Fibroblast of skin of right quadriceps (primary cell): Measurements from ENCODE around the gene AMIGO3.
"Not testable (repeated sequence)": the region's sequence is repeated elsewhere in the genome, so short reads cannot be mapped to it uniquely, and the experiment has no call there.

Experiments
- DNase-seq: peaks from one replicate; pipeline ENCODE4 v3.0.0-alpha.2; 2013

Gene AMIGO3

GRCh38 chr3:49719214-49719884, at the start of gene AMIGO3:
Gene AMIGO3, minus strand, starts transcription at chr3:49719684. Its CDS starts 219 bp downstream, at chr3:49719465.
- peak; percentile 92 for DNase-seq

- no peak for DNase-seq
Observed at GRCh38 chr3:49763981-49764380, 44.5 kb upstream of the AMIGO3 start.

- DNase-seq = no peak
Observed at GRCh38 chr3:49761661-49762060, 42.2 kb upstream of the AMIGO3 start.

- no peak for DNase-seq
Observed at GRCh38 chr3:49759226-49759625, 39.7 kb upstream of the AMIGO3 start.

GRCh38 chr3:49757197-49757596, 37.7 kb upstream of the AMIGO3 start:
- no peak for DNase-seq

- no peak for DNase-seq
Observed at GRCh38 chr3:49756036-49756435, 36.6 kb upstream of the AMIGO3 start.

GRCh38 chr3:49754536-49754935, 35.1 kb upstream of the AMIGO3 start:
- DNase-seq = no peak

- DNase-seq = no peak
Observed at GRCh38 chr3:49751501-49751900, 32.0 kb upstream of the AMIGO3 start.

GRCh38 chr3:49750056-49750455, 30.6 kb upstream of the AMIGO3 start:
- DNase-seq = no peak

GRCh38 chr3:49748874-49749273, 29.4 kb upstream of the AMIGO3 start:
- not testable (repeated sequence) for DNase-seq

- peak; percentile 23 for DNase-seq
Observed at GRCh38 chr3:49747792-49748480, 28.5 kb upstream of the AMIGO3 start.

GRCh38 chr3:49745986-49746385, 26.5 kb upstream of the AMIGO3 start:
- no peak for DNase-seq

GRCh38 chr3:49740427-49740826, 20.9 kb upstream of the AMIGO3 start:
- DNase-seq = no peak

GRCh38 chr3:49738067-49738713, 18.7 kb upstream of the AMIGO3 start:
- DNase-seq = no peak

GRCh38 chr3:49734752-49735151, 15.3 kb upstream of the AMIGO3 start:
- no peak for DNase-seq

GRCh38 chr3:49733551-49733950, 14.1 kb upstream of the AMIGO3 start:
- no peak for DNase-seq

GRCh38 chr3:49732597-49732996, 13.1 kb upstream of the AMIGO3 start:
- DNase-seq = no peak

GRCh38 chr3:49729966-49730609, 10.6 kb upstream of the AMIGO3 start:
- no peak for DNase-seq

- no peak for DNase-seq
Observed at GRCh38 chr3:49727924-49728361, 8.5 kb upstream of the AMIGO3 start.

- no peak for DNase-seq
Observed at GRCh38 chr3:49727154-49727923, 7.9 kb upstream of the AMIGO3 start.

GRCh38 chr3:49725906-49726681, 6.6 kb upstream of the AMIGO3 start:
- DNase-seq = no peak

- no peak for DNase-seq
Observed at GRCh38 chr3:49724586-49724985, 5.1 kb upstream of the AMIGO3 start.
